Measurements from ENCODE around the gene TRPM8.
A peak's percentile ranks its signal among the peaks of the same experiment; 100 is the strongest.
"Not testable (repeated sequence)": the region's sequence is repeated elsewhere in the genome, so short reads cannot be mapped to it uniquely, and the experiment has no call there.

The TRPM8 gene

DNA sequence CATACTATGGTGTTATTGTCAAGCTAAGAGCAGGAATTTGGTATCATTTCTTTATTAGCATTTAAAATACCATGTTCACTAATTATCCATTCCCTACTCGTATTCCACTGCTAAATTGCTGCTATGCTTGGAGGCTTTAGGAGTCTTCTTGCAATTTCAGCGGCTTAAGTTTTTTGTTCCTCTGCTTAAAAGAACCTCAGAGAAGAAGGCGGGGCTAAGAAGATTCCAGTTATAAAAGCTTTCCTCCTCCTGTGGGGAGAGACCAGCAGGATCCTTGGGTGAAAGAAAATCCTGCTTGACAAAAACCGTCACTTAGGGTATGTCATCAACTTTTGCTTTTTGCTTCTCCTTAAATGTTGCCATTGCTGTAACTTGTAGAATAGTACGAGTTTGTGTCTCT is at the start of gene TRPM8:
Gene TRPM8 (plus strand): TSS at position 258 of the 400 bp plus-strand sequence. CDS start 9,165 bp downstream, outside the sequence.
- no peak for DNase-seq

DNA sequence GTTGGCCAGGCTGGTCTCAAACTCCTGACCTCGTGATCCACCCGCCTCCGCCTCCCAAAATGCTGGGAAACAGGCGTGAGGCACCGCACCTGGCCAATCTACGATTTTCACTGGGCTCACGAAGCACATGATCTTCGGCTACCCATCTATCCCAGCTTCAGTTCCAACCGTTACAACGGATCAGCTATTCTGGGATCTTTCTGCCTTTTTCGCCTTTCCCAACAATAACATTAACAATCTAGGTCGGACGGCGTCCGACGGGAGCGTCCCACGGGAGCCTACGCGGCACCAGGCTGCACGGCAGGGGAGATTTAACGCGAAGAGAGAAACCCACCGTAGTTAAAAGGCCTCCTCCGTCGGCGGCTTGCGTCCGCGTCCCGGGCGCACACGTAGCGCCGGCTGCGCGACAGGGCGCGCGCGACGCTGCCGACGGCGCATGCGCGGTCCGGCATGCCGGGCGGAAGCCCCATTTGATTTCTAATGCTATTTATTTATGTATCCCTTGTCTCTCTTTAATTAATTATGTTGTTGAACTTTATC is 49.1 kb upstream of the TRPM8 start, which contains the start of gene MSL3B:
Gene MSL3B (minus strand): TSS at position 394 of the 540 bp plus-strand sequence.
- peak; percentile 17 for DNase-seq

DNA sequence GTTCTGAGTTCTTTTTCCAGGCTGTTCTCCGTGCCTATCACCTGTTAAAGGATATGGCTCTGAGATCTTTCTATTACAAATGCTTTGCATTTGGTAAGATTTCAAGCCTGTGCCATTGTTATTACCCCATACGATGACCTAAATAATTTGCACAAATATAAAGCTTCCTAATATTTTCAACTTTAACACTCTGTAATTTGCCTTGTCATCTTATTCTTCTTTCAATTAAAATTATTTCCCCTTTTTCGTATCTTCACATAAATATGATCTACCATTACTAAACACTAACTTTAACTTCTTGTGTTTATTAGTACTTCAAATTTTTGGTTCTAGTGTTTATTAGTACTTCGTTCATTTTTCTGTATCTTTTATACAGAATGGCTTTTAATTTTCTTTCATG is 45.7 kb upstream of the TRPM8 start:
- DNase-seq = no peak

- not testable (repeated sequence) for DNase-seq
Observed at GRCh38 chr2:233872125-233872524, 45.0 kb upstream of the TRPM8 start.

GRCh38 chr2:233882353-233882752 is 34.8 kb upstream of the TRPM8 start:
- DNase-seq = no peak

GRCh38 chr2:233892793-233893192 is 24.4 kb upstream of the TRPM8 start:
- no peak for DNase-seq

- DNase-seq = not testable (repeated sequence)
Observed at GRCh38 chr2:233896253-233896652, 20.9 kb upstream of the TRPM8 start.

DNA sequence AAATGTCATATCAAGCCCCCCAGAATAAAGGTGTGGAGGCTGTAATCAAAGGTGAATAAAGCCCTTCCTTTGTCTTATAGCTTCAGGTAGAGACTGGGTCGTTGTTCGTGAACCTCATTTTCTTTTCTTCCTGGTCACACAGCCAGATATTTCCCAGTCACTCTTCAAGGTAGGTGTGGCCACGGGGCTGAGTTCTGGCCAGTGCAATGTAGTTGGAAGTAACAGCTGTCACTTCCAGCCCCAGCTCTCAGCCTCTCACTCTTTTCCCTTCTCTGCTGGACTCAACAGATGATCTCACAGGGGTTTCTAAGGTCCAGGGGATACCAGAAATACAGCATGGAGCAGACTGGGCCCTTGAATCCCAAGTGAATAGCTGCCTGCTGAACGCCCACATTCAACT is 15.8 kb upstream of the TRPM8 start:
- no peak for DNase-seq

DNA sequence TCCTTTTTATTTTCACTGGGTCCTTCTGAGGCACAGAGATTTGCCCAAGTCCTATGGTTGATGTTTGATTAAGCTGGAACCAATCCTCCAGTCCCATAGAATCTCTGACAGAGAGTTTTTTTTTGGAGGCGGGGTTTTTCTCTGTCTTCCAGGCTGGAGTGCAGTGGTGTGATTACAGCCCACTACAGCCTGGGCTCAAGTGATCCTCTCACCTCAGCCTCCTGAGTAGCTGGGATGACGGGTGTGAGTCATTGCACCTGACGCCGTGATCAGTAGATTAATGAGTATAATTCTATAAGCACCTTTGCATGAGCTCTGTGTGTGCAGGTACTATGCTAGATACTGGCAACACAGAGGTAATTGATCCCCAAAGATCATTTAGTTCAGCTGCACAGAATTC is 15.3 kb upstream of the TRPM8 start:
- no peak for DNase-seq

DNA sequence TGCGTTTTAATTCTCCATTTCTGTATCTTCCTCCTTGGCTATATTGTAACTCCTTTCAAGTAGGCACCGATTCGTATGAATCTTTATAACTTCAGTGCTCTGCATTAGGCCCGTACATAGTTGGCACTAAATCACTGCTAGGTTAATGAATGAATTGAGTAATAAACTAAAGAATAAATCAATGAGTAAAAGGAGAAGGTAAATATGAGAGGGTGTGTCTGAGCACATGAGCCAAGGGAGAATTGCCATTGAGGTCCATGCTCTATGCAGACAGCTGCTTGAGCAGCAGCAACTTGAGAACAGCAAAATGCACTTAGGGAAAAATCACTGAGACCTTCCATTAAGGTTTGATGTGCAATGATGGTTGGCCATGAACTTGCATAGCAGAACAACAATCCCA is 11.2 kb upstream of the TRPM8 start:
- DNase-seq = no peak

DNA sequence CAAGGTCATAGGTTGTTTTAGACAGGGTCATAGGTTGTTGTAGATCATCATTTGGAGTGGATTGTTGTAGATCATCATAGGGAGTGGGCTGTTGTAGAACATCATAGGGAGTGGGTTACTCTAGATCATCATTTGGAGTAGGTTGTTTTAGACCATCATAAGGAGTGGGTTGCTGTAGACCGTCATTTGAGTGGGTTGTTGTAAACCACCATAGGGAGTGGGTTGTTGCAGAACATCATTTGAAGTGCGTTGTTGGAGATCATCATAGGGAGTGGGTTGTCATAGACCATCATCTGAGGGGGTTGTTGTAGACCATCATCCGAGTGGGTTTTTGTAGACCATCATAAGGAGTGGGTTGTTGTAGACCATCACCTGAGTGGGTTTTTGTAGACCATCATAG is 9.5 kb upstream of the TRPM8 start:
- DNase-seq = no peak

- no peak for DNase-seq
Observed at GRCh38 chr2:233912691-233913423, 4.3 kb upstream of the TRPM8 start.

GRCh38 chr2:233915128-233915527 is 2.0 kb upstream of the TRPM8 start:
- no peak for DNase-seq

DNA sequence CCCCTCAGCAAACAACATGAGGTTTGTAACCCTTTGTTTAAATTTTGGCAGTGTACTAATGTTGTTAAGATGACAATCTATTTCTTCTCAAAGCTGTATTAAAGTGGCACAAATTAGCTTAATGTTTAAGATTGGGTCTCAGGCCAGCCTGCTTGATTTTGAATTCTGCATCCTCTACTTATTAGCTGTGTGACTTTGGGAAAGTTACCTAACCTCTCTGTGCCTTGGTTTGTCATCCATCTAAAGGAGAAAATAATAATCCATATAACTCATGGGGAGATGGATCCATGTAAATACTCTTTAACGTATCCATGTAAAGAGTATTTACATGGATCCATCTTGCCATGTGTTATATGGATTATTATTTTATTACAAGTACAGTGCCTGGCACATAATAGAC is 2.1 kb downstream of the TRPM8 start:
- no peak for DNase-seq

GRCh38 chr2:233919938-233920337 is 2.8 kb downstream of the TRPM8 start:
- DNase-seq = no peak

- DNase-seq = no peak
Observed at GRCh38 chr2:233922471-233922870, 5.3 kb downstream of the TRPM8 start.

DNA sequence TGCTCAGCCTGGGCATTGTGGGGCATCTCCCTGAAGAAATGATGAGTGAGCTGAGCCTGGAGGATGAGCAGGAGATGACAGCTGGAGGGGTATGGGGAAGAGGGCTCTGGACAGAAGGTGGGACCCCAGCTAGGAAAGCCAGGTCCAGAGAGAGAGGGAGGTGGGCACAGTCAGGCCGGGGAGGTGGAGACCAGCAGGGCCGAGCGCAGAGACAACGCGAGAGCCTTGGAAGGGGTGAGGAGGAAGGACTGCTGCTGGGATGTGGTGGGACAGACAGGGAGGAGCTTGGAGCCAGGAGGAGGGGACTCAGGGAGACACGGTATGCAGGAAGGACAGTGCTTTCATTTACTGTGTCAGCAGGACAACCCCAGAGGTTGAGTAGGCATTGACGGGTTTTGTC is 8.2 kb downstream of the TRPM8 start:
- no peak for DNase-seq

- DNase-seq = no peak
Observed at GRCh38 chr2:233926806-233927205, 9.6 kb downstream of the TRPM8 start.

DNA sequence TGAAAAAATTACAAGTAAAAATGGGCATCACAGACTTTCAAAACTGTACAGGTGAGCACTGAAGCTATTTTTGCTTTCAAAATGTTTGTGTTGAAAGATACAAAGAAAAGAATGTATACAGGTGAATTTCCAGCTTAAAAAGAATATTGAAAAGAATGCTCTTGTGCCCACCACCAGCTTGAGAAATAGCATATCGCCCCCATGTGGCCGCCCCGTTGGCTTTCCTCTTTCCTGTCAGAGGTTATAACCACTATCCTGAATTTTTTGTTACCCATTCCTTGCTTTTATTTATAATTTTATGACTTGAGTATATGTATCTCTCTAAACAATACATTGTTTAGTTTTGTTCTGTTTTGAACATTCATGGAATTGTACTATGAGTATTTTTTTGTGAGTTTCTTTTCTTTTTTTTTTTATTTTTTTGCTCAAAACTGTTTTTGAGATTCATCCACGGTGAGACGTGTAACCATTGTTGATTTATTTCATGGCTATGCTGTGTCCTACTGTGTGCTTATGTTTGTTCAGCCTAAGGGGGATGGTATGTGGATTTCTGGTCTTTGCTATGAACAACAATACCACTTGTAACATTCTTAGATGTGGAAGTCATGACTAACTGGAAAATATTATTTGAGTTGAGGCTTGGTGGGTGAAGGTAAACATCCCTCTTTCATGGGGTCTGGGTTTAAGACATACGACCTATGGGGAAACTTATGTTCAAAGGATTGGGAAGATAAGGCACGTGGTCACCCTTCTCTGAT is 11.6 kb downstream of the TRPM8 start:
- DNase-seq = peak; percentile 24

- DNase-seq = no peak
Observed at GRCh38 chr2:233929352-233930022, 12.3 kb downstream of the TRPM8 start.

- DNase-seq = no peak
Observed at GRCh38 chr2:233934524-233934923, 17.4 kb downstream of the TRPM8 start.

DNA sequence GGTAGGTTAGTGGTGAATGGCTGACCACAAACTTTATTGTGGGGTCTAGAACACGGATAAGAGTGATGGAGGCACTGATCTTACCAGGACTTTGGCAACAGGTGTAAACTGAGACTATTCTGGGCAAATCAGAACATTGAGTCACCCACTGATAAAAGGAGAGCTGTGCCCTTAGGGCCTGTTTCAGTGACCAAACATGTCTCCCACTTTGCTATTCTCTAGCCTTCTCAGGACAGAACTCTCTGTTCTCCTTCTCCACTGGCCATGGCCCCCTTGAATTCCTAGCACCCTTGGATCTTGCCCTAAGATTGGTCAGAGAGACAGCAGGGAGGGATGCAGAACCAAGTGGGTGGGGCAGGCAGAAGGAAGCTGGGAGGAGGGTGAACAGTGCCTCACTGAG is 18.3 kb downstream of the TRPM8 start:
- no peak for DNase-seq

DNA sequence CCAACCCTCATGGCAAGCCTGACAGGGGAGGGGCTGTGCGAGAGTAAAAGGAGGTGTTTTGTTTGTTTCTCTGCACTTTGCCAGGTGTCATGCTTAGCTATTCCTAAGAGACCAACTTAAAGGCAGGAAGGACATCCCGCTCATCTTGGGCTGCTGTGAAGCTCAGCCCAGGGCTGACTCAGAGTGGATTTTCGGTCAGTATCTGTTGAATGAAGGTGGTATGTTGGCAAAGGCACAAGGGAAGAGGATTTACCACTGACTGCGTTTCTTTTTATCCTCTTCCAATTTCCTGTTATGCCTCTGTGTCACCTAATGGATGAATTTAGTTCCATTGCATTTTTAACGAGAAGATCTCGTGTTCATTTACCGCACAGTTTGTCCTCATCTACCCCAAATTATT is 18.9 kb downstream of the TRPM8 start:
- no peak for DNase-seq
